RPMI7951 (cell line): Measurements from ENCODE around the gene HPS4. TPM values are rescaled to one million over a fixed set of nuclear protein-coding genes. Genes with fewer than 3 reads are reported as not detected.
"Not testable (repeated sequence)": the region's sequence is repeated elsewhere in the genome, so short reads cannot be mapped to it uniquely, and the experiment has no call there.

Experiments
- DNase-seq: peaks from one replicate; pipeline ENCODE4 v3.0.0-alpha.2; 2012; ENCODE audit warnings: low read depth
- total RNA-seq: library from RNA; depleted of rRNA; stranded (reverse); fragments of >200 nt; shearing (Covaris generic); gene quantifications from 2 replicates; pipeline ENCODE4 v1.2.3, GENCODE V29; 2014

The HPS4 gene
- total RNA-seq, 1 experiment from 2014 or later, result 18.5 TPM

- no peak for DNase-seq
Observed at GRCh38 chr22:26443901-26444690, 39.5 kb downstream of the HPS4 start.

- DNase-seq, result no peak
Observed at GRCh38 chr22:26442086-26442756, 41.4 kb downstream of the HPS4 start.

- no peak for DNase-seq
Observed at GRCh38 chr22:26439559-26439958, 44.0 kb downstream of the HPS4 start.

GRCh38 chr22:26438776-26439175, 44.8 kb downstream of the HPS4 start:
- DNase-seq, result not testable (repeated sequence)

- no peak for DNase-seq
Observed at GRCh38 chr22:26437694-26438392, 45.7 kb downstream of the HPS4 start.

- DNase-seq, result no peak
Observed at GRCh38 chr22:26436903-26437515, 46.6 kb downstream of the HPS4 start.

GRCh38 chr22:26435327-26436093, 48.1 kb downstream of the HPS4 start:
- no peak for DNase-seq

- DNase-seq, result no peak
Observed at GRCh38 chr22:26433805-26434204, 49.8 kb downstream of the HPS4 start.

GRCh38 chr22:26432619-26433311, 50.8 kb downstream of the HPS4 start:
- no peak for DNase-seq

- no peak for DNase-seq
Observed at GRCh38 chr22:26431261-26431995, 52.2 kb downstream of the HPS4 start.

- DNase-seq, result no peak
Observed at GRCh38 chr22:26430600-26430999, 53.0 kb downstream of the HPS4 start.

GRCh38 chr22:26429458-26430286, 53.9 kb downstream of the HPS4 start:
- DNase-seq, result no peak

GRCh38 chr22:26428515-26429457, 54.8 kb downstream of the HPS4 start, which contains the start of gene ASPHD2:
TSS of gene ASPHD2 (plus strand) at chr22:26429260. CDS start at chr22:26433616, 4,356 bp downstream.
- DNase-seq, result peak; percentile 69

- no peak for DNase-seq
Observed at GRCh38 chr22:26426924-26427323, 56.7 kb downstream of the HPS4 start.

- DNase-seq, result no peak
Observed at GRCh38 chr22:26418620-26419019, 65.0 kb downstream of the HPS4 start.

GRCh38 chr22:26417406-26417805, 66.2 kb downstream of the HPS4 start:
- no peak for DNase-seq

- DNase-seq, result peak; percentile 80
Observed at GRCh38 chr22:26416670-26417276, 66.8 kb downstream of the HPS4 start.
